Measurements from ENCODE around the gene ID3.

Gene ID3

DNA sequence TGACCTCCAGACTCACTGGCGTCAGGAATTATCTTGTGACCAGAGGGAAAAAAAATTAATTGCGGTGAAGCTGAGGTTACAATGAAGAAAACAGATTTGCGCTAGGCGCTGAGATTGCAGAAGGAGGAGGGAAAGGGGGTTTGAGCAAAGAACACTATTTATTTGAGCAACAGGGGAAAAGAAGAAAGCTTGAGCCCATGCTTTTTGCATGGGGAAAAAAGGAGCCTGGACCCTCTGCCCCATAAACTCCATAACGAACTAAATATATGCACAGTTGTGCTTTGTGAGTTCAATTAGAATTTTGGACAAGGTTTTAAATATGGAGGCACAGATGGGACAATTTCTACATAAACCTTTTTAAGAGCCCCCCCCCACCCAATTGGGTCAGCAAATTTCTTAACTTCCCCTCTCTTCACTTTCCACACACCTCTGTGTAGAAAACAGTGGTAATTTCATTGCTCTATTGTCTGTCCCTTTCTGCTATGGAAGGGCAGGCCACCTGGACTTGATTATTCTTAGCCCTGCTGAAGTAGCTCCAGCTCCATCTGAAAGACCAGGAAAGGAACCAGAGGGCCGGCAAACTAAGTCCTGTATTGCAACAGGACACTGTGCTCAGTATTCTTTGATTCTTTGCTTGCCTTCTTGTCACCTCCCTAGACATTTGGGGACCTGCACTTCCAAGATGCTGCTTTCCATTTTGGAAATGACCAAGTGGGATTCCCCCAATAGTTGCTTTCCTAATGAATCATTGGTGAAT, 862 bp upstream of the ID3 start:
- TF ChIP-seq, protein P1, sequence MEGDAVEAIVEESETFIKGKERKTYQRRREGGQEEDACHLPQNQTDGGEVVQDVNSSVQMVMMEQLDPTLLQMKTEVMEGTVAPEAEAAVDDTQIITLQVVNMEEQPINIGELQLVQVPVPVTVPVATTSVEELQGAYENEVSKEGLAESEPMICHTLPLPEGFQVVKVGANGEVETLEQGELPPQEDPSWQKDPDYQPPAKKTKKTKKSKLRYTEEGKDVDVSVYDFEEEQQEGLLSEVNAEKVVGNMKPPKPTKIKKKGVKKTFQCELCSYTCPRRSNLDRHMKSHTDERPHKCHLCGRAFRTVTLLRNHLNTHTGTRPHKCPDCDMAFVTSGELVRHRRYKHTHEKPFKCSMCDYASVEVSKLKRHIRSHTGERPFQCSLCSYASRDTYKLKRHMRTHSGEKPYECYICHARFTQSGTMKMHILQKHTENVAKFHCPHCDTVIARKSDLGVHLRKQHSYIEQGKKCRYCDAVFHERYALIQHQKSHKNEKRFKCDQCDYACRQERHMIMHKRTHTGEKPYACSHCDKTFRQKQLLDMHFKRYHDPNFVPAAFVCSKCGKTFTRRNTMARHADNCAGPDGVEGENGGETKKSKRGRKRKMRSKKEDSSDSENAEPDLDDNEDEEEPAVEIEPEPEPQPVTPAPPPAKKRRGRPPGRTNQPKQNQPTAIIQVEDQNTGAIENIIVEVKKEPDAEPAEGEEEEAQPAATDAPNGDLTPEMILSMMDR (IDR thresholded peaks at IDR 0.05; ENCODE audit: borderline replicate concordance, control extremely low read depth, extremely low read depth, insufficient read depth, missing control alignments) = no peak
- in situ Hi-C loops (cut with MboI; ENCODE audit: low sequenced_read_pairs, unreplicated experiment) = no loop called here
- DNase-seq (ENCODE audit: low spot score) = no peak

GRCh38 chr1:23558872-23559135, 497 bp downstream of the ID3 start:
- TF ChIP-seq, protein P1 (IDR thresholded peaks at IDR 0.05; ENCODE audit: borderline replicate concordance, control extremely low read depth, extremely low read depth, insufficient read depth, missing control alignments) = no peak
- in situ Hi-C loops (cut with MboI; ENCODE audit: low sequenced_read_pairs, unreplicated experiment) = no loop called here
- no peak for DNase-seq (ENCODE audit: low spot score)

DNA sequence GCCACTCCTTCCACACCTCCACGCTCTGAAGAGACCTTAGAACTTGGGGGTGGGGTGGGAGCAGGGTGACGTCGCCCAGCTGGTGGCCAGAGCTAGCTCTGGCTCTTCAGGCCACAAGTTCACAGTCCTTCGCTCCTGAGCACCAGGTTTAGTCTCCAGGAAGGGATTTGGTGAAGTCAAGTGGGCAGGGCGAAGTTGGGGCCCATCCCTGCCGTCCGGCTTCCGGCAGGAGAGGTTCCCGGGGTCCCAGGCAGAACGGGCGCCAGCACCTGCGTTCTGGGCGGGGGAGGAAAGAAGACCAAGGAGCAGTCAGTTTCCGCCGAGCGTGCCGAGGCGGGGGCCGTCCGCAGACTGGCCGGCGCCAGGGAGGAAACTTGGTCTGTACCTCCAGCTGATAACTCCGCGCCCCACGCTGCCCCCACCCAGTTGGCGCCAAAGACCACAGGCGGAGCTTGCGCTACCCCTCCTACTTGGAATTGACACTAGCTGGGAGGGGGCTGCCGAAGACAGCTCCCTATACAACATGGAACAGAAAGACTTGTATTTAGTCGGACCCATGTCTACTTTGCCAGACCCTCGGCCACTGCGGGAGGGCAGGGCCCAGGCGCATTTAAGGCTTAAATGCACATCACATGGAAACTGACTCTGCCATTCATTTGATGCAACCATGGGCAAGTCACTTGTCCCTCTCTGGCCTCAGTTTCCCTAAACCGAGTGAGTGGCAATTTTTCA, 995 bp downstream of the ID3 start:
- TF ChIP-seq, protein P1 (IDR thresholded peaks at IDR 0.05; ENCODE audit: borderline replicate concordance, control extremely low read depth, extremely low read depth, insufficient read depth, missing control alignments) = no peak
- peak; percentile 66 for DNase-seq (ENCODE audit: low spot score)
- in situ Hi-C loops (cut with MboI; ENCODE audit: low sequenced_read_pairs, unreplicated experiment) = no loop called here

- no peak for DNase-seq (ENCODE audit: low spot score)
- TF ChIP-seq, protein P1 (IDR thresholded peaks at IDR 0.05; ENCODE audit: borderline replicate concordance, control extremely low read depth, extremely low read depth, insufficient read depth, missing control alignments) = no peak
- in situ Hi-C loops (cut with MboI; ENCODE audit: low sequenced_read_pairs, unreplicated experiment) = no loop called here
These were observed 1.7 kb downstream of the ID3 start for GRCh38 chr1:23557471-23558124.

- in situ Hi-C loops (cut with MboI; ENCODE audit: low sequenced_read_pairs, unreplicated experiment) = no loop called here
- no peak for DNase-seq (ENCODE audit: low spot score)
These were observed 2.4 kb downstream of the ID3 start for GRCh38 chr1:23556635-23557470.

More at GRCh38 chr1:23556635-23557470, 2.4 kb downstream of the ID3 start:
- TF ChIP-seq, protein P1 (IDR thresholded peaks at IDR 0.05; ENCODE audit: borderline replicate concordance, control extremely low read depth, extremely low read depth, insufficient read depth, missing control alignments) = no peak
